ENCODE data around the gene HINT3.

DNA sequence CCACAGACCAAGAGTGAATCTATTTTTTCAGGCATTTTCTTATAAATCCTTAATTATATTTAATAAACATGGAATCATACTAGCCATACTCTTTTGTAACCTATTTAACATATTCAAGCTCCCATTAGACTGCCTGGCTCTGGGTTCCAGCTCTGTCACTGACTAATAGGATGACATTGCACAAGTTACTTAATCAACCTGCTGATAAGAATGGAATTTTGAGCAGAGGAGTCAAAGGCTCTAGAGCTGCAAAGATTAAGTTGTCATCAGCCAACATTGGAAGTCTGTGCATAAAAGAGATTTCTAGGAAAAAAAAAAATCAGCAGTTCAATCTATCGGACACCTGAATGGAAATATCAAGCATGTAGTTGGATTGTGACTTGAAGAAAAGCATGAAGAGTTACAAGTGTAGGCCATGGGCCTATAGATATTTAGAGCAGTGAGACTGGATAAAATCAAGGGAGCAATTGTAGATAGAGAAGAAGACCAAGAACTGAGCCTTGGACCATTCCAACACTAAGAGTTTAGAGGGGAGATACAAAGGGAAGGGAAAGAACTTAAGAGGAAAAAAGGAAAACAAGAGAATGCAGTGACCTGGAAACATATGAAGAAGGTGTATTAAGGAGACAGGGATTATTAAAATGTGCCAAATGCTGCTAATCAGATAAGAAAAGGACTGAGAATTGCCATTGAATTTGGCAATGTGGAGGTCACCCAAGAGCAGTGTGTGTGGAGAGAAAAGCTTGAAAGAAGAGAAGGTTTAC, 11.0 kb upstream of the HINT3 start:
- no peak for TF ChIP-seq POLR2A (IDR thresholded peaks at IDR 0.05)
- TF ChIP-seq, protein P1, sequence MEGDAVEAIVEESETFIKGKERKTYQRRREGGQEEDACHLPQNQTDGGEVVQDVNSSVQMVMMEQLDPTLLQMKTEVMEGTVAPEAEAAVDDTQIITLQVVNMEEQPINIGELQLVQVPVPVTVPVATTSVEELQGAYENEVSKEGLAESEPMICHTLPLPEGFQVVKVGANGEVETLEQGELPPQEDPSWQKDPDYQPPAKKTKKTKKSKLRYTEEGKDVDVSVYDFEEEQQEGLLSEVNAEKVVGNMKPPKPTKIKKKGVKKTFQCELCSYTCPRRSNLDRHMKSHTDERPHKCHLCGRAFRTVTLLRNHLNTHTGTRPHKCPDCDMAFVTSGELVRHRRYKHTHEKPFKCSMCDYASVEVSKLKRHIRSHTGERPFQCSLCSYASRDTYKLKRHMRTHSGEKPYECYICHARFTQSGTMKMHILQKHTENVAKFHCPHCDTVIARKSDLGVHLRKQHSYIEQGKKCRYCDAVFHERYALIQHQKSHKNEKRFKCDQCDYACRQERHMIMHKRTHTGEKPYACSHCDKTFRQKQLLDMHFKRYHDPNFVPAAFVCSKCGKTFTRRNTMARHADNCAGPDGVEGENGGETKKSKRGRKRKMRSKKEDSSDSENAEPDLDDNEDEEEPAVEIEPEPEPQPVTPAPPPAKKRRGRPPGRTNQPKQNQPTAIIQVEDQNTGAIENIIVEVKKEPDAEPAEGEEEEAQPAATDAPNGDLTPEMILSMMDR (IDR thresholded peaks at IDR 0.05) = no peak
